ENCODE measurements around the gene TNFRSF12A. TPM values are rescaled to one million over a fixed set of nuclear protein-coding genes. Genes with fewer than 3 reads are reported as not detected.

The TNFRSF12A gene
- total RNA-seq, 1 donor from 2014 or later: 66.2 TPM

- peaks cover 39% of the 10 kb centered on the region for H3K4me1 ChIP-seq
- no peak for TF ChIP-seq CTCF (IDR thresholded peaks at IDR 0.05; ENCODE audit: borderline replicate concordance)
- no peaks in the 10 kb centered on the region for H3K9me3 ChIP-seq (replicated peaks)
- no peak for DNase-seq
- H3K36me3 ChIP-seq: no peaks in the 10 kb centered on the region
- H3K4me3 ChIP-seq: peak overlapping the region; percentile 98
- peak overlapping the region; percentile 90 for H3K27ac ChIP-seq (replicated peaks)
- intact Hi-C loops (cut with micrococcal nuclease): loop anchor here (10.0 kb wide), 1 partner anchor 65 kb away; no protein-coding TSS in a partner anchor
- H3K27me3 ChIP-seq (ENCODE audit: low read depth): no peaks in the 10 kb centered on the region
Measured at GRCh38 chr16:3059723-3060242, 39.6 kb downstream of the TNFRSF12A start.

GRCh38 chr16:3060339-3061127 lies 40.4 kb downstream of the TNFRSF12A start:
- no peak for DNase-seq
- no peaks in the 10 kb centered on the region for H3K9me3 ChIP-seq (replicated peaks)
- no peak overlapping the region for H3K4me3 ChIP-seq
- H3K27me3 ChIP-seq (ENCODE audit: low read depth): no peaks in the 10 kb centered on the region
- intact Hi-C loops (cut with micrococcal nuclease): no loop called here
- TF ChIP-seq CTCF (IDR thresholded peaks at IDR 0.05; ENCODE audit: borderline replicate concordance): no peak
- H3K27ac ChIP-seq (replicated peaks): peak overlapping the region; percentile 90
- H3K36me3 ChIP-seq: no peaks in the 10 kb centered on the region
- peaks cover 45% of the 10 kb centered on the region for H3K4me1 ChIP-seq

- DNase-seq: no peak
- no peaks in the 10 kb centered on the region for H3K36me3 ChIP-seq
- no peaks in the 10 kb centered on the region for H3K9me3 ChIP-seq (replicated peaks)
- no peaks in the 10 kb centered on the region for H3K27me3 ChIP-seq (ENCODE audit: low read depth)
- intact Hi-C loops (cut with micrococcal nuclease): no loop called here
- H3K27ac ChIP-seq (replicated peaks): no peak overlapping the region
- no peak overlapping the region for H3K4me3 ChIP-seq
- peaks cover 53% of the 10 kb centered on the region for H3K4me1 ChIP-seq
- TF ChIP-seq CTCF (IDR thresholded peaks at IDR 0.05; ENCODE audit: borderline replicate concordance): no peak
Measured at GRCh38 chr16:3062553-3062952, 42.4 kb downstream of the TNFRSF12A start.

GRCh38 chr16:3063625-3064386 lies 43.6 kb downstream of the TNFRSF12A start:
- Histone ChIP-seq H3K9me3 (replicated peaks) (no peaks in the 10 kb centered on the region), H3K36me3 (peaks cover 9% of the 10 kb centered on the region), H3K4me3 (no peak overlapping the region), H3K27me3 (ENCODE audit: low read depth) (no peaks in the 10 kb centered on the region), H3K27ac (replicated peaks) (peak overlapping the region; percentile 80), H3K4me1 (peaks cover 51% of the 10 kb centered on the region)
- intact Hi-C loops (cut with micrococcal nuclease): no loop called here
- no peak for DNase-seq
- no peak for TF ChIP-seq CTCF (IDR thresholded peaks at IDR 0.05; ENCODE audit: borderline replicate concordance)

GRCh38 chr16:3065069-3065741 lies 45.0 kb downstream of the TNFRSF12A start, which contains the start of gene IL32:
Gene IL32, plus strand, starts transcription at chr16:3065640. Its CDS starts 172 bp downstream, at chr16:3065812.
- intact Hi-C loops (cut with micrococcal nuclease): no loop called here
- peak within 1 kb of the TSS; percentile 69 for H3K4me3 ChIP-seq
- TF ChIP-seq CTCF (IDR thresholded peaks at IDR 0.05; ENCODE audit: borderline replicate concordance): no peak
- DNase-seq: peak; percentile 61
- no peaks in the 10 kb centered on the region for H3K27me3 ChIP-seq (ENCODE audit: low read depth)
- H3K27ac ChIP-seq (replicated peaks): peak within 1 kb of the TSS; percentile 80
- H3K9me3 ChIP-seq (replicated peaks): no peaks in the 10 kb centered on the region
- peaks cover 38% of the 10 kb centered on the region for H3K4me1 ChIP-seq
- peaks cover 9% of the 10 kb centered on the region for H3K36me3 ChIP-seq
